Activated B cell treated with CpG ODN at 0.5 μM for 24 hours (primary cell): Measurements from ENCODE around the gene DNAJB8. TPM values are rescaled to one million over a fixed set of nuclear protein-coding genes. Genes with fewer than 3 reads are reported as not detected.

Experiments used
- ATAC-seq: fragments of 200-7000 bp; cut with Tn5 transposase; one replicate; pipeline ENCODE4 v1.10.0; 2021; ENCODE audit warnings: low read depth, mild to moderate bottlenecking, moderate library complexity
- CTCF ChIA-PET: fragments of 350-600 bp; sonication (Branson Sonifier 250); formaldehyde crosslinking; loops from one replicate; lab custom pipeline; 2021; ENCODE audit warnings: antibody characterized with exemption; lab: Charles Lee
- POLR2A ChIA-PET: fragments of 350-600 bp; sonication (Branson Sonifier 250); formaldehyde crosslinking; loops from one replicate; lab custom pipeline; 2021; ENCODE audit warnings: antibody characterized with exemption; lab: Charles Lee
- DNase-seq: peaks from one replicate; pipeline ENCODE4 v3.0.0; 2022
- H3K27ac Mint-ChIP-seq: one replicate; pipeline ENCODE4 v1.8.0; 2020; ENCODE audit warnings: mixed read lengths
- H3K27me3 Mint-ChIP-seq: one replicate; pipeline ENCODE4 v1.8.0; 2021; ENCODE audit warnings: mixed read lengths
- H3K36me3 Mint-ChIP-seq: one replicate; pipeline ENCODE4 v1.8.0; 2021; ENCODE audit warnings: low read depth, mixed read lengths
- H3K4me1 Mint-ChIP-seq: one replicate; pipeline ENCODE4 v1.8.0; 2021; ENCODE audit warnings: mixed read lengths
- H3K4me3 Mint-ChIP-seq: one replicate; pipeline ENCODE4 v1.8.0; 2020; ENCODE audit warnings: mild to moderate bottlenecking, mixed read lengths
- H3K9me3 Mint-ChIP-seq: one replicate; pipeline ENCODE4 v1.8.0; 2020; ENCODE audit warnings: mixed read lengths
- intact Hi-C: fragments of 100-400 bp; cut with micrococcal nuclease; formaldehyde crosslinking; loops from one replicate; pipeline ENCODE4 v1.15.1; 2024
- total RNA-seq: library from RNA; stranded (reverse); gene quantifications from 2 replicates; pipeline ENCODE4 v1.2.3, GENCODE V29; 2022
- TF ChIP-seq, protein P1 (sequence below): fragments of 200-600 bp; IDR thresholded peaks from one replicate; pipeline ENCODE4 v1.8.0; 2022; ENCODE audit warnings: antibody characterized with exemption, mild to moderate bottlenecking

Gene DNAJB8
- total RNA-seq, 1 donor from 2014 or later: not detected

DNA sequence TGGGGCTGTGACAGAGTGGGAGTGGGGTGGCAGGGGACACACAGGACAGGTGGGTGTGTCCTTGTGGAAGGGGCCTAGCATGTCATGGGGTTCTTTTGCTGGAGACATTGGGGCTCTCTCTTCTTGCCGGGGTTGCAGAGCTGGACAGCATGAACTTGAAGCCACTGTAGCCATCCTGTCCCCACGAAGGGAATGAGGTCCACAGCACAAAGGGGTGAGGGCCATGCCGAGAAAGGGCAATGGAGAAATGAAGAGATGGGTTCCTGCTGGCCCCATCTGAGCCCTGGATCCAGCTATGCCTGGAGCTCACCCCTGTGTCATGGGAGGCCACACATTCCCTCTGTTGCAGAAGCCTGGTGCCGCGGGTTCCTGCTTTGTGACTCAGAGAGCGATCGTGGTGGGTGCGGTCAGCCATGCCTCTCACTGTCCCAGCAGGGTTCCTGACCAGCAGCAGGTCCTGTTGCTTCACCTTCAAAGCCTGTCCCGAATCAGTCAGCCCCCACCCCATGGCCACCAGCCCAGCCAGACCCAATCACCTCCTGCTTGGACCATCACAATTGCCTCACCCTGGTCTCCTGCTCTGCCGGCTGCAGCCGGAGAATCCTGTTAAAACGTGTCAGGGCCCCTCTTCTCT is 50.0 kb downstream of the DNAJB8 start:
- intact Hi-C loops: no loop called here
- TF ChIP-seq, protein P1, sequence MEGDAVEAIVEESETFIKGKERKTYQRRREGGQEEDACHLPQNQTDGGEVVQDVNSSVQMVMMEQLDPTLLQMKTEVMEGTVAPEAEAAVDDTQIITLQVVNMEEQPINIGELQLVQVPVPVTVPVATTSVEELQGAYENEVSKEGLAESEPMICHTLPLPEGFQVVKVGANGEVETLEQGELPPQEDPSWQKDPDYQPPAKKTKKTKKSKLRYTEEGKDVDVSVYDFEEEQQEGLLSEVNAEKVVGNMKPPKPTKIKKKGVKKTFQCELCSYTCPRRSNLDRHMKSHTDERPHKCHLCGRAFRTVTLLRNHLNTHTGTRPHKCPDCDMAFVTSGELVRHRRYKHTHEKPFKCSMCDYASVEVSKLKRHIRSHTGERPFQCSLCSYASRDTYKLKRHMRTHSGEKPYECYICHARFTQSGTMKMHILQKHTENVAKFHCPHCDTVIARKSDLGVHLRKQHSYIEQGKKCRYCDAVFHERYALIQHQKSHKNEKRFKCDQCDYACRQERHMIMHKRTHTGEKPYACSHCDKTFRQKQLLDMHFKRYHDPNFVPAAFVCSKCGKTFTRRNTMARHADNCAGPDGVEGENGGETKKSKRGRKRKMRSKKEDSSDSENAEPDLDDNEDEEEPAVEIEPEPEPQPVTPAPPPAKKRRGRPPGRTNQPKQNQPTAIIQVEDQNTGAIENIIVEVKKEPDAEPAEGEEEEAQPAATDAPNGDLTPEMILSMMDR: no peak
- H3K4me3 Mint-ChIP-seq: no peak overlapping the region
- POLR2A ChIA-PET: no interaction called here
- no peaks in the 10 kb centered on the region for H3K27me3 Mint-ChIP-seq
- DNase-seq: no peak
- CTCF ChIA-PET: no interaction called here
- no peak for ATAC-seq
- peaks cover 2% of the 10 kb centered on the region for H3K9me3 Mint-ChIP-seq
- no peak overlapping the region for H3K27ac Mint-ChIP-seq
- H3K4me1 Mint-ChIP-seq: no peaks in the 10 kb centered on the region
- no peaks in the 10 kb centered on the region for H3K36me3 Mint-ChIP-seq

DNA sequence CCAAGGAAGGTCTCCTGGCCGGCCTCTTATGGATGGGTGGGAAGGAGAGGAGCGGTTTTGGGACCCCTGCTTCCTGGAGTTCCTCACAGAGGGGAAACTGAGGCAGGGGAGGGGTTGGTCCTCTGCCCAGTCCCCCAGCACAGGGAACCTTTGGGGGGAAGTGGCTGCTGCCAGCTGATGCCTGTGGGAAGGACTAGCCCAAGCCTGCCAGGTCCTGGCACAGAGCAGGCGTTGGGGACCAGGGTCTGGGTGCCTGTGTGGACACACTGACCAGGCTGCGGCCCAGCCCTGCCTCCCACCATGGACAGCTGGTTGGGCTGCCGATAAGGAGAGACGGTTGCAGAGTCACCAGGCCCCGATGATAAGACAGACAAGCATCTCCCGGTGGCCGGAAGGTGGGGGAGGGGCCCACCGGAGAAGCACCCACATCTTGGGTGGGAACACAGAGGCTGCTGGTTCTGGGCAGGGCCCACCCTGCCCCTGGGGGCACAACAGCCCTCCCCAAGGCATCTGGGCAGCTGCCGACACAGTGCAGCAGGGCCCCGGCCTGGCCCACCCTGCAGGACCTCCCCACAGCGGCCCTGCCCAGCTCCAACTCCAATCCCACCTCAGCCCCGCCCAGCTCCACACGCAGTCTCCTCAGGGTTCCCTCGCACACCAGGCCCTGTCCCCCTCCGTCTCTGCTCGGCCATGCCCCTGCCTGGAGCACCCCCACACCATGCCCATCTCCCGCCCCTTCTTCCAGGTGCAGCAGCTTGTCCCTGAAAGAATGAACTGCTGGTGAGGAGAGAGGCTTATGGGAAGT is 50.7 kb downstream of the DNAJB8 start:
- ChIA-PET CTCF (no interaction called here), POLR2A (no interaction called here)
- intact Hi-C loops: no loop called here
- TF ChIP-seq, protein P1: no peak
- H3K27ac Mint-ChIP-seq: no peak overlapping the region
- no peak overlapping the region for H3K4me3 Mint-ChIP-seq
- DNase-seq (no peak), ATAC-seq (no peak)
- no peaks in the 10 kb centered on the region for H3K36me3 Mint-ChIP-seq
- H3K9me3 Mint-ChIP-seq: peaks cover 2% of the 10 kb centered on the region
- H3K4me1 Mint-ChIP-seq: no peaks in the 10 kb centered on the region
- no peaks in the 10 kb centered on the region for H3K27me3 Mint-ChIP-seq

DNA sequence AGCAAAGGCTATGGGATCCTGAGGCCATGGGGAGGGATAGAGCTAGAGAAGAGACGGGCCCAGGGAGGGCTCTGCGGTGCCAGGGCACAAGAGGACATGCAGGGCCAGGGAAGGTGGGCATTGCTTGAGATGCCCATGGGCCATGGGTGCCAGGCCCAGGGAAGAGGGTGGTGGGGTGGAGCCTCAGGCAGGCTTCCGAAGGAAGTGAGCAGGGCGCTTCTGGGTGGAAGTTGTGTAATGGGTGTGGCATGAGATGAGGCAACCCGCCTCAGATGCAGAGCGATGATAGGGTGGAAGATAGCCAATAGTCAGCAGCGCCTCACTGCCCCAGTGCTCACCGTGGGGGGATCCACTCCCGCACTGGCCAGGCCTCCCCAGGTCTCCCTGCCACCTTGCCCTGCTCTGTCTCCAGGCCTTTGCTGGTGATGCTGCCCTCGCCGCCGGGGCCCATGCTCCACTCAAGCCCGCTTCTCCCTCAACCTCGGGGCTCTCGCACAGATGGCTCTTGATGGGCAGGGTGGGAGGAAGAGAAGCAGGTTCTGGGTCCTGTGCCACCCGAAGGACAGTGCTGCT is 51.4 kb downstream of the DNAJB8 start:
- H3K9me3 Mint-ChIP-seq: peaks cover 2% of the 10 kb centered on the region
- H3K27ac Mint-ChIP-seq: no peak overlapping the region
- no peak overlapping the region for H3K4me3 Mint-ChIP-seq
- no peaks in the 10 kb centered on the region for H3K36me3 Mint-ChIP-seq
- intact Hi-C loops: no loop called here
- DNase-seq (no peak), ATAC-seq (no peak)
- TF ChIP-seq, protein P1: no peak
- no peaks in the 10 kb centered on the region for H3K27me3 Mint-ChIP-seq
- POLR2A ChIA-PET: no interaction called here
- H3K4me1 Mint-ChIP-seq: no peaks in the 10 kb centered on the region
- CTCF ChIA-PET: no interaction called here

DNA sequence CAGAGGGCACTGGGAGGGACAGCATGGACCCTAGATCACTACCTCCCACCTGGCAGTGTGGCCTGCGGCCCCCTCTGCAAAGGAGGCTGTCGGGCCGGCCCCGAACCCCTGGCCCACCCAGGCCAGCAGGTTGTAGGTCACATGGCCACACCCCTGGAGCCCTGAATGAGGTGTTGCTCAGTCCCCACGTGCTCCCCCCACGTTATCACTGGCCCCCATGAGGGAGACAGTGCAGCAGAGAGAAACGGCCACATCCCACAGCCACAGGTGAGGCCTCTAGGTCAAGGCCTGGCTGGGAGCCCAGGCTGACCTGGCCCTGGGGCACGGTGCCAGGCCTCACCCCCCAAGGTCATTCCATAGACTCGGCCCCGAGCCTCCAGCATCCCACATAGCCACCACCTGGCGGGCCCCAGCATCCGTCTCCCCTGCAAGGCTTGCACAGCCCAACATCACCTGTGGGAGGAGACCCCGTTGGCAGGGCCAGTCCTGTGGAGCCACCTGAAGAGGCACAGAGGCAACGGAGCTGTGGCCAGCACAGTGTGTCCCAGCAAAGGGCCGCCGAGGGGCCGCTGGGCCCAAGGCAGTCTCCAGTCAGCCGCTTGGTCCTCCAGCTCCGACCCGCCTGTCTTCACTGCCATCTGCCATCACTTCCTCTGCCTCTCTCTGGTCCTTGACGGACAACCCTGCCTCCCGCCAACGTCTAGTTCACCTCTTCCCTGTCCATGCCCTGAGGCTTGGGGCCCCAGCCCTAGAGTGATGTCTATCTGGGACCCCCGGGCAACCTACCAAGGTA is 53.1 kb downstream of the DNAJB8 start:
- DNase-seq (no peak), ATAC-seq (no peak)
- no peaks in the 10 kb centered on the region for H3K9me3 Mint-ChIP-seq
- H3K36me3 Mint-ChIP-seq: no peaks in the 10 kb centered on the region
- intact Hi-C loops: no loop called here
- no peak overlapping the region for H3K4me3 Mint-ChIP-seq
- H3K27ac Mint-ChIP-seq: no peak overlapping the region
- CTCF ChIA-PET: no interaction called here
- TF ChIP-seq, protein P1: no peak
- no peaks in the 10 kb centered on the region for H3K4me1 Mint-ChIP-seq
- POLR2A ChIA-PET: no interaction called here
- H3K27me3 Mint-ChIP-seq: no peaks in the 10 kb centered on the region

DNA sequence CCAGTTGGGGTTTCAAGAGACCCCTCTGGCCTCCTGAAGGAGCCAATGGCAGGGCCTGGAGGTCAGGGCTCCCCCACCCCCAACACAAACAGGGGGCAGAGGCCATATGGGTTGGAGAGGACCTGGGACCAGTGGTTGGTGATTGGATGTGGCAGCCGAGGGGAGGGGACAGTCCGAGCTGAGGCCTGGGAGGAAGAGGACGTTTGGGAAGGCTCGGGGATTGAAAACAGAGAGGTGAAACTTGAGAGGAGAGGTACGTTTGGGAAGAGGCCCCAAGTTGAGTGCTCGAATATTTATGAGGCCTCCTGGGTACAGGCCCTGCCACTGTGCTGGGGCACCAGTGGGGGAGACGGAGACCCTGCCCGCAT is 53.7 kb downstream of the DNAJB8 start:
- CTCF ChIA-PET: no interaction called here
- peaks cover 4% of the 10 kb centered on the region for H3K36me3 Mint-ChIP-seq
- DNase-seq (no peak), ATAC-seq (no peak)
- no peaks in the 10 kb centered on the region for H3K9me3 Mint-ChIP-seq
- H3K4me3 Mint-ChIP-seq: no peak overlapping the region
- POLR2A ChIA-PET: no interaction called here
- TF ChIP-seq, protein P1: no peak
- no peak overlapping the region for H3K27ac Mint-ChIP-seq
- no peaks in the 10 kb centered on the region for H3K4me1 Mint-ChIP-seq
- no peaks in the 10 kb centered on the region for H3K27me3 Mint-ChIP-seq
- intact Hi-C loops: no loop called here
